H1 (cell line): Measurements from ENCODE around the gene TBC1D3B. TPM values are rescaled to one million over a fixed set of nuclear protein-coding genes. Genes with fewer than 3 reads are reported as not detected.

Experiments used
- CBX5 ChIP-seq: fragments of 300-800, 300-1000 bp; sonication (generic); IDR thresholded peaks from 2 replicates; pipeline ENCODE4 v1.7.1; 2016; ENCODE audit warnings: antibody characterized with exemption, low read length, low read depth
- CBX8 ChIP-seq: fragments of 300-800, 300-1000 bp; sonication (generic); IDR thresholded peaks from 2 replicates; pipeline ENCODE4 v1.7.1; 2016; ENCODE audit warnings: low read depth, low read length, borderline replicate concordance
- EGR1 ChIP-seq: IDR thresholded peaks from 2 replicates; pipeline ENCODE4 v1.6.1; 2011; ENCODE audit warnings: low read depth, low read length, borderline replicate concordance
- RFX5 ChIP-seq: IDR thresholded peaks from 2 replicates; pipeline ENCODE4 v1.6.1; 2011; ENCODE audit warnings: low read depth, low read length, improper control_type of control experiment, borderline replicate concordance
- polyA plus RNA-seq, 7 experiments: library from polyadenylated mRNA; depleted of rRNA in 3 of 7; stranded (reverse) in 5 of 7; unstranded in 2 of 7; fragments of >200 nt in 5 of 7; fragments of 200-250 nt in 2 of 7; gene quantifications; 1 replicate in 5 of 7; 2 replicates in 1 of 7; 4 replicates in 1 of 7; pipeline versions ENCODE4 v1.2.1 to v1.2.3, GENCODE V29; 2011 to 2013; ENCODE audit warnings: missing spikeins in 2 of 7, mixed read lengths in 2 of 7
- total RNA-seq: library from RNA; stranded (reverse); fragmentation: NEBNext Ultra II Directional; extraction: Animal tissue kit (Norgen Biotek cat#: 25700); gene quantifications from 2 replicates; pipeline ENCODE4 v1.2.1, GENCODE V29; 2021

The TBC1D3B gene
- total and polyA plus RNA-seq, 2 of the 8 experiments (the other 6 are each of a cell fraction or from before 2014, with no cell fraction given) = 0.54 to 6.2 TPM

GRCh38 chr17:36118477-36119353 lies 57.7 kb downstream of the TBC1D3B start (continued):
- TF ChIP-seq RFX5 (no peak), EGR1 (no peak), CBX8 (no peak), CBX5 (no peak)
